ENCODE results near the gene TAF6. TPM values are rescaled to one million over a fixed set of nuclear protein-coding genes. Genes with fewer than 3 reads are reported as not detected.

The TAF6 gene
- total RNA-seq, 4 donors from 2014 or later, result 21.0 to 37.5 (median 30.3) TPM

DNA sequence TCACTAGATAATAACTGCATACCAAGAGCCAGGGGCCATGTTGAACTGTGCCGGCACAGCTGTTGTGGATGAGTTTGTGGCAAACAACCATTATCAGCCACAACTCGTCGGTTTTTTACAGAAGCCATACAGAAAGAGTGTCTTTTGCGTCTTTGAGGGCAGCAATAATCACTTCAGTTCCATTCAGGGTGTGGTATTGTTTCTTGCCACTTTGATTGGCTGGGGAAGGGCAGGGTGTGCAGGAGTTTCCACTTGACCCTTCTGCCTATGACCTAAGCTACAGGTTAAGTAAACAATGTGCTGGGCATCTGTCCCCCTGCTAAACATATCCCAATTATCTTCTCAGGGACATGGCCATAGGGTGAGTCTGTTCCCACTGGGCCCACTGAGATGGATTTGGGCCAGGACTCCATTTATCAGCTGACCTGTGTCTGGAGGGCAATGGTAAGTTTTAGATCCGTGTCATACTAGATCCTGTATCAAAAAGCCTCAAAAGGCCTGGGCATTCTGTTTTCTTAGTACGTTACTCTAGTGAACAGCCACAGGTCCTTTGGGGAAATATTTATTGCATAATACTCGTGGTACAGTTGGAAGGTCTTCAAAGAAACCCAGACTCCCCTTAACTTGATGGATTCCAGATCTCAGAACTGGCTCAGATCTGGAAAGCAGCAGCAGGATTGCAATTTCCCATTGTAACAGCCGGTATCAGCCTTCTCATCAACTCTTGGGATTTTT is 53.5 kb downstream of the TAF6 start:
- DNase-seq (ENCODE audit: low spot score), result no peak
- ATAC-seq (ENCODE audit: low FRiP score), result peak; percentile 83
- no peak for TF ChIP-seq CTCF (IDR thresholded peaks at IDR 0.05)

DNA sequence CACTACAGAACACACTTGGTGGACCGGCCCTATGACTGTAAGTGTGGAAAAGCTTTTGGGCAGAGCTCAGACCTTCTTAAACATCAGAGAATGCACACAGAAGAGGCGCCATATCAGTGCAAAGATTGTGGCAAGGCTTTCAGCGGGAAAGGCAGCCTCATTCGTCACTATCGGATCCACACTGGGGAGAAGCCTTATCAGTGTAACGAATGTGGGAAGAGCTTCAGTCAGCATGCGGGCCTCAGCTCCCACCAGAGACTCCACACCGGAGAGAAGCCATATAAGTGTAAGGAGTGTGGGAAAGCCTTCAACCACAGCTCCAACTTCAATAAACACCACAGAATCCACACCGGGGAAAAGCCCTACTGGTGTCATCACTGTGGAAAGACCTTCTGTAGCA is 55.0 kb downstream of the TAF6 start:
- TF ChIP-seq CTCF (IDR thresholded peaks at IDR 0.05), result no peak
- DNase-seq (ENCODE audit: low spot score) (no peak), ATAC-seq (ENCODE audit: low FRiP score) (no peak)

DNA sequence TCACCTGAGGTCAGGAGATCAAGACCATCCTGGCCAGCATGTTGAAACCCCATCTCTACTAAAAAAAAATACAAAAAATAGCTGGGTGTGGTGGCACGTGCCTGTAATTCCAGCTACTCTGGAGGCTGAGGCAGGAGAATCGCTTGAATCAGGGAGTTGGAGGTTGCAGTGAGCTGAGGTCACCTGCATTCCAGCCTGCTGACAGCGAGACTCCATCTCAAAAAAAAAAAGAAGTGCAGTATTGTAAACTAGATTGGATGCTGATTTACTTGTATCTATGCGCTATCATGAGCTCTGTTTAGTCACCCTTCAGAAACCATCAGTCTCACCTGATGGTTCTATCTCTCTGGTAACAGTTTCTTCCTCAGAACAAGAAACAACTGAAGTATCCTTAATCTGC is 55.8 kb downstream of the TAF6 start:
- no peak for ATAC-seq (ENCODE audit: low FRiP score)
- no peak for TF ChIP-seq CTCF (IDR thresholded peaks at IDR 0.05)
- DNase-seq (ENCODE audit: low spot score), result no peak

DNA sequence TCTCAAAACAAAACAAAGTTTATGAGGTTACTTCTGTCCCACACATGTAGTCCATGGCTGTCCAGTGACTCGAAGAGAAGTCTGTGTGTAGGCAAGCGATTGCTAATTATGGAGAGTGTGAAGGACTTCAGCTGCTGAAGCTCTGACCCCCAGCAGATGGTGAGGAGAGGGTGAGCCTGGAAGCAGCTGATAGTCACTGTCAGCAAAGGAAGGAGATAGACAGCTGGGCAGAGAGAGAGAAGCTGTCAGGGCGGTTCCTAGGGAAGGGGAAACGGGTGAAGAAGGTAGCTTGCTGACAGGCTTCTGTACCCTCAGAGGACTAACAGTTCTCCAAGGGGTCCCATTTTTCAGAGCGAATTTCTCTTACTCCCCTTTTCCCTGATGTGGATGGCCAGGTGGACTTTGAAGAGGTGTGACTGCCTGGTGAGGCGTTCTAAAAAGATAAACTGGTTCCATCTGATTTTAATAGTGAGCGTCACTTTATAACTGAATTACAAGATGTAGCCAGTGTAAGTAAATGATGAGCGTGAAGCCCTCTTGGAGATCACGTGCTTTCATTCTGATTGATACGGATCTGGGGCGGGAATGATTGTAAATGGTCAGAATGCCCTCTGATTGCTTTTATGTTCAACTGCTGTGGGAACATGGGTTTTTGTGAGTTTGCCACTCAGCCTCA is 57.5 kb downstream of the TAF6 start:
- DNase-seq (ENCODE audit: low spot score) (no peak), ATAC-seq (ENCODE audit: low FRiP score) (no peak)
- TF ChIP-seq CTCF (IDR thresholded peaks at IDR 0.05), result no peak

DNA sequence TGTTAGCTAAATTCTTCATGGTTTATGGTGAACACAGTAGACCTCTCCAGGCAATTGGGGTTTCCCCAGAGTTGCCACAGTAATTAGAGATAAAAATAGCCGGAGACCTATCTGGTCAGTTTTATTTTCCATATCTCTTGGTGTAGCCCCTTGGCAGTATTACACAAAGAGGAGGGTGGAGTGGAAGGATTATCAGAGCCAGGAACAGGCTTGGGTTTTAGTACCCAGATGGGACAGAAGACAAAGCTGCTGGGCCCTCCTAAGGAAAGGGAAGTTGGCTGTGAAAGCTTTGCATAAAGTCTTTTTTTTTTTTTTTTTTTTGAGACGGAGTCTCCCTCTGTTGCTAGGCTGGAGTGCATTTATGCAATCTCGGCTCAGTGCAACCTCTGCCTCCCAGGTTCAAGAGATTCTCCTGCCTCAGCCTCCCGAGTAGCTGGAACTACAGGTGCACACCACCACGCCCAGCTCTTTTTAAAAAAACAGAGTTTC is 59.9 kb downstream of the TAF6 start:
- ATAC-seq (ENCODE audit: low FRiP score), result no peak
- TF ChIP-seq CTCF (IDR thresholded peaks at IDR 0.05), result no peak

More for the DNA sequence above, 59.9 kb downstream of the TAF6 start:
- no peak for DNase-seq (ENCODE audit: low spot score)

Small RNA genes lying within 50 kb of the gene (small RNA-seq; reads per million reads assigned to genes)
- 30.0 reads per million, percentile 94 among the genes with 10 or more reads in this experiment for gene MIR106B
- gene MIR25, result 492 reads per million, percentile 98 among the genes with 10 or more reads in this experiment
- gene MIR93, result 66.5 reads per million, percentile 96 among the genes with 10 or more reads in this experiment

Other genes with a start within 250 kb of the TAF6 start
- gene OR2AE1, start 242.3 kb downstream of the TAF6 start, total RNA-seq, result 1 to 10 TPM in 1 of 4 donors, under 1 TPM in 1, not detected in 2; 0.72 to 1.2 TPM
- 10 to 100 TPM; 28.8 to 45.2 (median 35.1) TPM for gene TRIM4, start 199.8 kb downstream of the TAF6 start, total RNA-seq
- gene GJC3, start 189.7 kb downstream of the TAF6 start, total RNA-seq, result under 1 TPM in 2 of 4 donors, not detected in 2; 0.63 to 0.74 TPM
- gene AZGP1, start 143.3 kb downstream of the TAF6 start, total RNA-seq, result 100 to 1,000 TPM in 1 of 4 donors, 10 to 100 TPM in 3; 70.9 to 155 (median 92.1) TPM
- gene ZKSCAN1, start 103.8 kb downstream of the TAF6 start, total RNA-seq, result 10 to 100 TPM; 21.5 to 34.5 (median 28.0) TPM
- gene ZSCAN21, start 69.6 kb downstream of the TAF6 start, total RNA-seq, result 10 to 100 TPM; 11.4 to 14.7 (median 12.4) TPM
- 10 to 100 TPM; 14.5 to 25.4 (median 17.9) TPM for gene ZNF3, start 37.6 kb downstream of the TAF6 start, total RNA-seq
- 10 to 100 TPM; 41.6 to 69.0 (median 50.0) TPM for gene COPS6, start 30.4 kb downstream of the TAF6 start, total RNA-seq
- gene MCM7, start 18.0 kb downstream of the TAF6 start, total RNA-seq, result 10 to 100 TPM; 17.6 to 42.7 (median 28.7) TPM
- gene AP4M1, start 17.7 kb downstream of the TAF6 start, total RNA-seq, result 10 to 100 TPM in 2 of 4 donors, 1 to 10 TPM in 2; 7.2 to 20.6 (median 9.8) TPM
- 10 to 100 TPM in 2 of 4 donors, 1 to 10 TPM in 2; 5.8 to 18.6 (median 9.6) TPM for gene CNPY4, start 276 bp upstream of the TAF6 start, total RNA-seq
- 1 to 10 TPM; 1.3 to 2.9 (median 1.7) TPM for gene MBLAC1, start 7.6 kb upstream of the TAF6 start, total RNA-seq
- 100 to 1,000 TPM; 183 to 194 (median 184) TPM for gene LAMTOR4, start 29.6 kb upstream of the TAF6 start, total RNA-seq
- gene TRAPPC14, start 39.4 kb upstream of the TAF6 start, total RNA-seq, result 10 to 100 TPM in 2 of 4 donors, 1 to 10 TPM in 2; 5.7 to 13.2 (median 10.6) TPM
- 1 to 10 TPM in 2 of 4 donors, under 1 TPM in 2; 0.75 to 2.2 (median 1.1) TPM for gene GAL3ST4, start 49.3 kb upstream of the TAF6 start, total RNA-seq
- under 1 TPM in 1 of 4 donors, not detected in 3; 0.48 TPM for gene GPC2, start 58.0 kb upstream of the TAF6 start, total RNA-seq
- 1 to 10 TPM in 1 of 4 donors, under 1 TPM in 3; 0.28 to 1.7 (median 0.85) TPM for gene STAG3, start 58.6 kb upstream of the TAF6 start, total RNA-seq
- gene PVRIG, start 100.6 kb upstream of the TAF6 start, total RNA-seq, result 1 to 10 TPM in 2 of 4 donors, under 1 TPM in 1, not detected in 1; 0.74 to 2.2 (median 1.1) TPM
- not detected for gene SPDYE3, start 188.3 kb upstream of the TAF6 start, total RNA-seq
- 10 to 100 TPM; 25.0 to 83.5 (median 36.9) TPM for gene PILRB, start 238.8 kb upstream of the TAF6 start, total RNA-seq